ENCODE data around the gene PTPN14. TPM values are rescaled to one million over a fixed set of nuclear protein-coding genes. Genes with fewer than 3 reads are reported as not detected.

The PTPN14 gene
- total RNA-seq, 1 experiment from 2014 or later: 209 TPM

GRCh38 chr1:214326406-214326805 is 225.0 kb downstream of the PTPN14 start:
- in situ Hi-C loops (cut with HindIII; ENCODE audit: low pct_unique_long_range_greater_than_20kb, low sequenced_read_pairs): no loop called here
- intact Hi-C loops (cut with micrococcal nuclease; ENCODE audit: unreplicated experiment): no loop called here
- POLR2A ChIA-PET: no interaction called here
- TF ChIP-seq POLR2AphosphoS5 (IDR thresholded peaks at IDR 0.05; ENCODE audit: low read depth, low read length) (no peak), TCF7L2 (IDR thresholded peaks at IDR 0.05; ENCODE audit: low read depth, low read length) (no peak), REST (IDR thresholded peaks at IDR 0.05; ENCODE audit: insufficient read depth in 1 of 2, low read depth in 2 of 2, low read length in 1 of 2) (no peak), SIN3A (IDR thresholded peaks at IDR 0.05; ENCODE audit: borderline replicate concordance, insufficient read depth, low read depth, low read length) (no peak), CTCF (IDR thresholded peaks at IDR 0.05) (no peak)
- Histone ChIP-seq H3K27ac (ENCODE audit: low read length) (no peak overlapping the region), H3K36me3 (ENCODE audit: control insufficient read depth, insufficient read depth, low read length) (no peaks in the 10 kb centered on the region), H3K4me1 (ENCODE audit: control insufficient read depth, insufficient read depth, low read length) (no peaks in the 10 kb centered on the region), H3K4me3 (ENCODE audit: low read depth in 2 of 2, low read length in 2 of 2) (no peak overlapping the region), H3K9me3 (ENCODE audit: control insufficient read depth, insufficient read depth, low read depth, low read length) (no peaks in the 10 kb centered on the region), H3K27me3 (ENCODE audit: control insufficient read depth, insufficient read depth, low read length) (no peaks in the 10 kb centered on the region)
- BruUV-seq (replicated peaks): no TSS peak
- ATAC-seq: no peak
- CTCF ChIA-PET: no interaction called here
- DNase-seq (ENCODE audit: low read depth, low spot score): no peak

- ChIA-PET POLR2A (interaction anchor here (0.5 to 0.6 kb wide), 2 partner anchors 49 to 110 kb away, joined by 3 to 5 read pairs; no protein-coding TSS in a partner anchor), CTCF (no interaction called here)
- no peaks in the 10 kb centered on the region for H3K9me3 ChIP-seq (ENCODE audit: control insufficient read depth, insufficient read depth, low read depth, low read length)
- BruUV-seq (replicated peaks): no TSS peak
- no peak overlapping the region for H3K4me3 ChIP-seq (ENCODE audit: low read depth in 2 of 2, low read length in 2 of 2)
- DNase-seq (ENCODE audit: low read depth, low spot score): no peak
- H3K36me3 ChIP-seq (ENCODE audit: control insufficient read depth, insufficient read depth, low read length): no peaks in the 10 kb centered on the region
- H3K27me3 ChIP-seq (ENCODE audit: control insufficient read depth, insufficient read depth, low read length): no peaks in the 10 kb centered on the region
- no peak for ATAC-seq
- H3K27ac ChIP-seq (ENCODE audit: low read length): no peak overlapping the region
- intact Hi-C loops (cut with micrococcal nuclease; ENCODE audit: unreplicated experiment): no loop called here
- in situ Hi-C loops (cut with HindIII; ENCODE audit: low pct_unique_long_range_greater_than_20kb, low sequenced_read_pairs): no loop called here
- H3K4me1 ChIP-seq (ENCODE audit: control insufficient read depth, insufficient read depth, low read length): no peaks in the 10 kb centered on the region
- TF ChIP-seq POLR2AphosphoS5 (IDR thresholded peaks at IDR 0.05; ENCODE audit: low read depth, low read length): no peak
- no peak for TF ChIP-seq SIN3A (IDR thresholded peaks at IDR 0.05; ENCODE audit: borderline replicate concordance, insufficient read depth, low read depth, low read length)
- TF ChIP-seq CTCF (IDR thresholded peaks at IDR 0.05): no peak
- no peak for TF ChIP-seq REST (IDR thresholded peaks at IDR 0.05; ENCODE audit: insufficient read depth in 1 of 2, low read depth in 2 of 2, low read length in 1 of 2)
- TF ChIP-seq TCF7L2 (IDR thresholded peaks at IDR 0.05; ENCODE audit: low read depth, low read length): no peak
Measured at GRCh38 chr1:214324896-214325800, 226.3 kb downstream of the PTPN14 start.

Measured in Panc1 (cell line).